Keratinocyte (primary cell): Measurements from ENCODE around the gene PARVA. TPM values are rescaled to one million over a fixed set of nuclear protein-coding genes. Genes with fewer than 3 reads are reported as not detected.

ENCODE experiments used
- DNase-seq: peaks from one replicate; pipeline ENCODE4 v3.0.0-alpha.2; 2011; ENCODE audit warnings: low read depth, missing footprints, low spot score
- FAIRE-seq: peaks from 2 replicates; lab custom pipeline; 2011; peaks lifted over from hg19 to GRCh38; lab: Jason Lieb, UNC
- H2AFZ ChIP-seq: 2 replicates; pipeline ENCODE4 v1.6.0; 2012; ENCODE audit warnings: low read length, control low read depth, inconsistent platforms; ENCODE audit not compliant: control insufficient read depth
- H3K27ac ChIP-seq: 2 replicates; pipeline ENCODE4 v1.5.1; 2011; ENCODE audit warnings: low read length; ENCODE audit not compliant: control insufficient read depth, insufficient read depth
- H3K27me3 ChIP-seq: 3 replicates; pipeline ENCODE4 v1.6.0; 2011; ENCODE audit warnings: low read length; ENCODE audit not compliant: control insufficient read depth, insufficient read depth; ENCODE audit errors: extremely low read depth
- H3K36me3 ChIP-seq, 2 experiments: 2 replicates in 1 of 2; 3 replicates in 1 of 2; pipeline ENCODE4 v1.5.1; 2011; ENCODE audit warnings: low read length in 2 of 2, mild to moderate bottlenecking in 1 of 2; ENCODE audit not compliant: control insufficient read depth in 2 of 2, insufficient read depth in 2 of 2; ENCODE audit errors: extremely low read depth in 1 of 2
- H3K4me1 ChIP-seq: 3 replicates; pipeline ENCODE4 v1.5.1; 2011; ENCODE audit warnings: low read length; ENCODE audit not compliant: control insufficient read depth, insufficient read depth; ENCODE audit errors: extremely low read depth
- H3K4me2 ChIP-seq: 3 replicates; pipeline ENCODE4 v1.6.0; 2011; ENCODE audit warnings: low read depth, low read length; ENCODE audit not compliant: control insufficient read depth, insufficient read depth; ENCODE audit errors: extremely low read depth
- H3K4me3 ChIP-seq, 3 experiments: fragments of 200-600 bp in 1 of 3; sonication (generic) in 1 of 3; 2 replicates in 2 of 3; 3 replicates in 1 of 3; pipeline ENCODE4 v1.5.1; 2011 to 2016; ENCODE audit warnings: low read length in 3 of 3, mild to moderate bottlenecking in 3 of 3, control low read depth in 2 of 3, inconsistent platforms in 1 of 3, low read depth in 1 of 3, mixed read lengths in 1 of 3, mixed run types in 1 of 3, moderate library complexity in 1 of 3; ENCODE audit not compliant: control insufficient read depth in 2 of 3, insufficient read depth in 2 of 3; ENCODE audit errors: extremely low read depth in 1 of 3
- H3K79me2 ChIP-seq: 2 replicates; pipeline ENCODE4 v1.6.0; 2012; ENCODE audit warnings: low read length; ENCODE audit not compliant: control insufficient read depth, insufficient read depth
- H3K9ac ChIP-seq: 3 replicates; pipeline ENCODE4 v1.6.0; 2011; ENCODE audit warnings: low read length; ENCODE audit not compliant: control insufficient read depth, insufficient read depth; ENCODE audit errors: extremely low read depth
- H3K9me1 ChIP-seq: 3 replicates; pipeline ENCODE4 v1.6.0; 2011; ENCODE audit warnings: low read length; ENCODE audit not compliant: control insufficient read depth, insufficient read depth; ENCODE audit errors: extremely low read depth
- H3K9me3 ChIP-seq: 2 replicates; pipeline ENCODE4 v1.5.1; 2012; ENCODE audit warnings: low read depth, low read length; ENCODE audit not compliant: control insufficient read depth
- H4K20me1 ChIP-seq: 3 replicates; pipeline ENCODE4 v1.6.0; 2011; ENCODE audit warnings: low read length; ENCODE audit not compliant: control insufficient read depth, insufficient read depth; ENCODE audit errors: extremely low read depth
- CTCF ChIP-seq, 3 experiments: IDR thresholded peaks in 1 of 3; conservative IDR thresholded peaks in 1 of 3; optimal IDR thresholded peaks in 1 of 3; 2 replicates in 2 of 3; 3 replicates in 1 of 3; pipeline versions ENCODE3 to v1.5.1; 2011; ENCODE audit warnings: low read length in 3 of 3, mild to moderate bottlenecking in 3 of 3, moderate library complexity in 2 of 3, control low read depth in 1 of 3, inconsistent platforms in 1 of 3; ENCODE audit not compliant: insufficient read depth in 2 of 3; ENCODE audit errors: extremely low read depth in 1 of 3
- EZH2 ChIP-seq: IDR thresholded peaks from one replicate; pipeline ENCODE4 v1.6.1; 2012; ENCODE audit warnings: inconsistent platforms, mild to moderate bottlenecking, low read length, moderate library complexity
- dilution Hi-C: fragments of 300-500 bp; cut with MboI; formaldehyde crosslinking; loops from one replicate; pipeline ENCODE4 v1.7.0; 2020; ENCODE audit warnings: low sequenced_read_pairs; ENCODE audit not compliant: extremely low pct_ligation_motif_present
- polyA plus RNA-seq, 5 experiments: library from polyadenylated mRNA; depleted of rRNA in 3 of 5; stranded (reverse) in 3 of 5; stranded (forward) in 1 of 5; unstranded in 1 of 5; fragments of >200 nt; gene quantifications; 1 replicate in 1 of 5; 2 replicates in 3 of 5; 3 replicates in 1 of 5; pipeline versions ENCODE4 v1.2.1 to v1.2.3, GENCODE V29; 2011 to 2012; ENCODE audit warnings: missing spikeins in 2 of 5, low read depth in 1 of 5, low replicate concordance in 1 of 5

The PARVA gene
- polyA plus RNA-seq, 1 donor (not counting 4 experiments of a cell fraction or from before 2014, with no cell fraction given) = 28.9 TPM

- Histone ChIP-seq H3K9me3 (no peaks in the 10 kb centered on the region), H4K20me1 (no peaks in the 10 kb centered on the region), H3K4me1 (peaks cover 50% of the 10 kb centered on the region), H3K36me3 (no peaks in the 10 kb centered on the region), H3K27me3 (no peaks in the 10 kb centered on the region), H3K27ac (peak overlapping the region; percentile 74), H3K4me3 (no peak overlapping the region), H3K9me1 (no peaks in the 10 kb centered on the region), H3K4me2 (peak overlapping the region; percentile 50), H3K79me2 (no peaks in the 10 kb centered on the region), H2AFZ (peak overlapping the region; percentile 87), H3K9ac (peak overlapping the region; percentile 45)
- no peak for TF ChIP-seq EZH2
- no peak for TF ChIP-seq CTCF (optimal IDR thresholded peaks at IDR 0.05 in 1 of 3, IDR thresholded peaks at IDR 0.05 in 1 of 3, conservative IDR thresholded peaks at IDR 0.05 in 1 of 3; ENCODE audit: extremely low read depth in 1 of 3, insufficient read depth in 2 of 3, low read length in 3 of 3)
- dilution Hi-C loops = no loop called here
- DNase-seq (no peak), FAIRE-seq (no peak)
Measured at GRCh38 chr11:12538889-12539421, 161.6 kb downstream of the PARVA start.

- dilution Hi-C loops = no loop called here
- Histone ChIP-seq H4K20me1 (no peaks in the 10 kb centered on the region), H3K9me3 (no peaks in the 10 kb centered on the region), H3K4me2 (peak overlapping the region; percentile 50), H2AFZ (peak overlapping the region; percentile 87), H3K9ac (peak overlapping the region; percentile 45), H3K27ac (peak overlapping the region; percentile 74), H3K79me2 (no peaks in the 10 kb centered on the region), H3K4me3 (no peak overlapping the region), H3K36me3 (no peaks in the 10 kb centered on the region), H3K9me1 (peaks cover 2% of the 10 kb centered on the region), H3K27me3 (no peaks in the 10 kb centered on the region), H3K4me1 (peaks cover 54% of the 10 kb centered on the region)
- FAIRE-seq (peak; percentile 99), DNase-seq (peak; percentile 50)
- TF ChIP-seq EZH2 = no peak
- TF ChIP-seq CTCF (optimal IDR thresholded peaks at IDR 0.05 in 1 of 3, IDR thresholded peaks at IDR 0.05 in 1 of 3, conservative IDR thresholded peaks at IDR 0.05 in 1 of 3; ENCODE audit: extremely low read depth in 1 of 3, insufficient read depth in 2 of 3, low read length in 3 of 3) = no peak
Measured at GRCh38 chr11:12539572-12539971, 162.2 kb downstream of the PARVA start.
